GM12878 (cell line): ENCODE results near the gene CAMP. TPM values are rescaled to one million over a fixed set of nuclear protein-coding genes. Genes with fewer than 3 reads are reported as not detected.

Experiments
- ATF7 ChIP-seq: fragments of 450-650 bp; IDR thresholded peaks from 2 replicates; pipeline ENCODE4 v1.6.1; 2016; ENCODE audit warnings: low read depth, mild to moderate bottlenecking
- EED ChIP-seq: sonication (generic); IDR thresholded peaks from 2 replicates; pipeline ENCODE4 v1.6.1; 2016; ENCODE audit warnings: antibody characterized with exemption, low read depth
- HDAC2 ChIP-seq: fragments of 200-600 bp; sonication (generic); IDR thresholded peaks from 2 replicates; pipeline ENCODE4 v1.6.1; 2017
- IRF4 ChIP-seq: IDR thresholded peaks from 2 replicates; pipeline ENCODE4 v1.6.1; 2011; ENCODE audit warnings: low read depth, low read length
- JUND ChIP-seq: IDR thresholded peaks from 2 replicates; pipeline ENCODE4 v1.6.1; 2012; ENCODE audit warnings: low read depth, mild to moderate bottlenecking, low read length, improper control_type of control experiment, moderate library complexity
- MEF2B ChIP-seq: fragments of 450-650 bp; IDR thresholded peaks from 2 replicates; pipeline ENCODE4 v1.6.1; 2018; ENCODE audit warnings: mild to moderate bottlenecking, moderate library complexity; ENCODE audit not compliant: partially characterized antibody, poor library complexity, severe bottlenecking
- NR2C1 ChIP-seq: fragments of 450-650 bp; IDR thresholded peaks from 2 replicates; pipeline ENCODE4 v1.6.1; 2017; ENCODE audit warnings: antibody characterized with exemption, mild to moderate bottlenecking, moderate library complexity
- NR2C2 ChIP-seq: IDR thresholded peaks from 2 replicates; pipeline ENCODE4 v1.6.1; 2011; ENCODE audit warnings: borderline replicate concordance, low read depth; ENCODE audit not compliant: control insufficient read depth, insufficient read length
- PBX3 ChIP-seq: IDR thresholded peaks from 2 replicates; pipeline ENCODE4 v1.6.1; 2011; ENCODE audit warnings: mild to moderate bottlenecking, low read depth, low read length, moderate library complexity; ENCODE audit not compliant: insufficient replicate concordance
- POU2F2 ChIP-seq: IDR thresholded peaks from 3 replicates; pipeline ENCODE4 v1.6.1; 2011; ENCODE audit warnings: low read depth, mild to moderate bottlenecking, low read length, borderline replicate concordance
- RELB ChIP-seq: fragments of 450-650 bp; IDR thresholded peaks from 2 replicates; pipeline ENCODE4 v1.6.1; 2017; ENCODE audit warnings: low read depth, mild to moderate bottlenecking, moderate library complexity
- RFX5 ChIP-seq: IDR thresholded peaks from 2 replicates; pipeline ENCODE4 v1.6.1; 2011; ENCODE audit warnings: low read depth, low read length, improper control_type of control experiment
- SUPT20H ChIP-seq: IDR thresholded peaks from 2 replicates; pipeline ENCODE4 v1.6.1; 2011; ENCODE audit warnings: low read depth, mild to moderate bottlenecking, low read length, moderate library complexity, borderline replicate concordance; ENCODE audit not compliant: control insufficient read depth
- ZBTB40 ChIP-seq: fragments of 450-650 bp; IDR thresholded peaks from 2 replicates; pipeline ENCODE4 v1.6.1; 2016; ENCODE audit warnings: mild to moderate bottlenecking, moderate library complexity, borderline replicate concordance
- ZNF207 ChIP-seq: fragments of 450-650 bp; IDR thresholded peaks from 2 replicates; pipeline ENCODE4 v1.6.1; 2014; ENCODE audit warnings: antibody characterized with exemption, mild to moderate bottlenecking, borderline replicate concordance
- polyA plus RNA-seq, 11 experiments: library from polyadenylated mRNA; depleted of rRNA in 4 of 11; unstranded in 6 of 11; stranded (reverse) in 5 of 11; fragments of >200 nt; fragmentation: Nextera tagmentation in 4 of 11; fragmentation: Illumina TruSeq in 1 of 11; extraction: Ambion mirVana in 4 of 11; extraction: Trizol in 1 of 11; gene quantifications; 1 replicate in 1 of 11; 2 replicates in 10 of 11; pipeline versions ENCODE4 v1.2.1 to v1.2.3, GENCODE V29; 2011 to 2016; ENCODE audit warnings: inconsistent platforms in 2 of 11, missing spikeins in 2 of 11, low read depth in 1 of 11
- total RNA-seq, 4 experiments: library from RNA; depleted of rRNA in 3 of 4; stranded (reverse); fragments of >200 nt in 3 of 4; fragmentation: Illumina TruSeq in 1 of 4; extraction: Trizol in 1 of 4; gene quantifications; 2 replicates each; pipeline versions ENCODE4 v1.2.1 to v1.2.3, GENCODE V29; 2013 to 2021
- TF ChIP-seq, protein P1 (sequence below): fragments of 450-650 bp; IDR thresholded peaks from 2 replicates; pipeline ENCODE4 v1.6.1; 2018; ENCODE audit warnings: mild to moderate bottlenecking, low read depth, moderate library complexity; ENCODE audit not compliant: partially characterized antibody
- TF ChIP-seq, protein P2 (sequence below): fragments of 450-650 bp; formaldehyde crosslinking; IDR thresholded peaks from 2 replicates; pipeline ENCODE4 v1.4.0; 2022; ENCODE audit warnings: mild to moderate bottlenecking, moderate library complexity

Gene CAMP
- total and polyA plus RNA-seq, 10 of the 15 experiments (the other 5 are each of a cell fraction or from before 2014, with no cell fraction given) = 0.76 to 34.3 (median 7.6) TPM

DNA sequence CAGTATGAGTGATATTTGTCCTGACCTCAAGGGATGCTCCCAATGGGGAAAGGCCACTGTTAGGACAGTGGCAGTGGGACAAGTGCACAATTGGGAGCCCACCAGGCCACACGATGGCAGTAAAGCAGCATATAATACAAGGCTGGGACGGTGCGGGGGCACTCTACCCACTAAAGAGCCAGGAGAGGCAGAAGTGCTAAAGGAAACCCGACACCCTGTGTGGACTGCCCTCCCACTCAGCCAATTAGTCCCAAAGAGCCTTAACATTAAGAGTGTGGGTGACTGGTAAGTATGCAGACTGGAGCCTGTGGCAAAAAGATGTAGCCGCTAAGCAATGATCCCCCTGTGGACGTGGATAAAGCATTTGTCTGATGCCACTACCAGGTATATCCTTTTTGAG, 9.4 kb downstream of the CAMP start (continued):
- TF ChIP-seq RELB (0 out of 2 replicates have a peak, but pooled peaks have one; percentile 23), NR2C1 (no peak), ZNF207 (no peak), JUND (no peak), NR2C2 (no peak), ATF7 (no peak; the same call in 1 of the 2 replicates), ZBTB40 (no peak), MEF2B (no peak), PBX3 (no peak), SUPT20H (no peak), POU2F2 (0 out of 3 replicates have a peak, but pooled peaks have one; percentile 15), EED (peak; percentile 55), RFX5 (no peak), HDAC2 (no peak), IRF4 (0 out of 2 replicates have a peak, but pooled peaks have one; percentile 25)
- TF ChIP-seq, protein P1, sequence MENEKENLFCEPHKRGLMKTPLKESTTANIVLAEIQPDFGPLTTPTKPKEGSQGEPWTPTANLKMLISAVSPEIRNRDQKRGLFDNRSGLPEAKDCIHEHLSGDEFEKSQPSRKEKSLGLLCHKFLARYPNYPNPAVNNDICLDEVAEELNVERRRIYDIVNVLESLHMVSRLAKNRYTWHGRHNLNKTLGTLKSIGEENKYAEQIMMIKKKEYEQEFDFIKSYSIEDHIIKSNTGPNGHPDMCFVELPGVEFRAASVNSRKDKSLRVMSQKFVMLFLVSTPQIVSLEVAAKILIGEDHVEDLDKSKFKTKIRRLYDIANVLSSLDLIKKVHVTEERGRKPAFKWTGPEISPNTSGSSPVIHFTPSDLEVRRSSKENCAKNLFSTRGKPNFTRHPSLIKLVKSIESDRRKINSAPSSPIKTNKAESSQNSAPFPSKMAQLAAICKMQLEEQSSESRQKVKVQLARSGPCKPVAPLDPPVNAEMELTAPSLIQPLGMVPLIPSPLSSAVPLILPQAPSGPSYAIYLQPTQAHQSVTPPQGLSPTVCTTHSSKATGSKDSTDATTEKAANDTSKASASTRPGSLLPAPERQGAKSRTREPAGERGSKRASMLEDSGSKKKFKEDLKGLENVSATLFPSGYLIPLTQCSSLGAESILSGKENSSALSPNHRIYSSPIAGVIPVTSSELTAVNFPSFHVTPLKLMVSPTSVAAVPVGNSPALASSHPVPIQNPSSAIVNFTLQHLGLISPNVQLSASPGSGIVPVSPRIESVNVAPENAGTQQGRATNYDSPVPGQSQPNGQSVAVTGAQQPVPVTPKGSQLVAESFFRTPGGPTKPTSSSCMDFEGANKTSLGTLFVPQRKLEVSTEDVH = no peak
- TF ChIP-seq, protein P2, sequence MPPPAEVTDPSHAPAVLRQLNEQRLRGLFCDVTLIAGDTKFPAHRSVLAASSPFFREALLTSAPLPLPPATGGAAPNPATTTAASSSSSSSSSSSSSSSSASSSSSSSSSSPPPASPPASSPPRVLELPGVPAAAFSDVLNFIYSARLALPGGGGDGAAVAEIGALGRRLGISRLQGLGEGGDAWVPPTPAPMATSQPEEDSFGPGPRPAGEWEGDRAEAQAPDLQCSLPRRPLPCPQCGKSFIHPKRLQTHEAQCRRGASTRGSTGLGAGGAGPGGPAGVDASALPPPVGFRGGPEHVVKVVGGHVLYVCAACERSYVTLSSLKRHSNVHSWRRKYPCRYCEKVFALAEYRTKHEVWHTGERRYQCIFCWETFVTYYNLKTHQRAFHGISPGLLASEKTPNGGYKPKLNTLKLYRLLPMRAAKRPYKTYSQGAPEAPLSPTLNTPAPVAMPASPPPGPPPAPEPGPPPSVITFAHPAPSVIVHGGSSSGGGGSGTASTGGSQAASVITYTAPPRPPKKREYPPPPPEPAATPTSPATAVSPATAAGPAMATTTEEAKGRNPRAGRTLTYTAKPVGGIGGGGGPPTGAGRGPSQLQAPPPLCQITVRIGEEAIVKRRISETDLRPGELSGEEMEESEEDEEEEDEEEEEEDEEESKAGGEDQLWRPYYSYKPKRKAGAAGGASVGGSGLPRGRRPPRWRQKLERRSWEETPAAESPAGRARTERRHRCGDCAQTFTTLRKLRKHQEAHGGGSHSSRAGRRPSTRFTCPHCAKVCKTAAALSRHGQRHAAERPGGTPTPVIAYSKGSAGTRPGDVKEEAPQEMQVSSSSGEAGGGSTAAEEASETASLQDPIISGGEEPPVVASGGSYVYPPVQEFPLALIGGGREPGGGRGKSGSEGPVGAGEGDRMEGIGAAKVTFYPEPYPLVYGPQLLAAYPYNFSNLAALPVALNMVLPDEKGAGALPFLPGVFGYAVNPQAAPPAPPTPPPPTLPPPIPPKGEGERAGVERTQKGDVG (CRISPR knock-in tag) = no peak
